Osteocyte (in vitro differentiated cells): ENCODE data around the gene PLPPR3. TPM values are rescaled to one million over a fixed set of nuclear protein-coding genes. Genes with fewer than 3 reads are reported as not detected.

Source experiments
- DNase-seq: peaks from one replicate; pipeline ENCODE4 v3.0.0; 2021; ENCODE audit warnings: mixed read lengths; ENCODE audit not compliant: unreplicated experiment; ENCODE audit errors: extremely low spot score
- H3K27ac Mint-ChIP-seq: one replicate; pipeline ENCODE4 v1.8.0; 2021; ENCODE audit warnings: mild to moderate bottlenecking, mixed read lengths; ENCODE audit not compliant: unreplicated experiment
- H3K27me3 Mint-ChIP-seq: one replicate; pipeline ENCODE4 v1.8.0; 2021; ENCODE audit warnings: mixed read lengths; ENCODE audit not compliant: unreplicated experiment
- H3K36me3 Mint-ChIP-seq: one replicate; pipeline ENCODE4 v1.8.0; 2021; ENCODE audit warnings: mixed read lengths; ENCODE audit not compliant: unreplicated experiment
- H3K4me1 Mint-ChIP-seq: one replicate; pipeline ENCODE4 v1.8.0; 2021; ENCODE audit warnings: mixed read lengths; ENCODE audit not compliant: unreplicated experiment
- H3K4me3 Mint-ChIP-seq: one replicate; pipeline ENCODE4 v1.8.0; 2021; ENCODE audit warnings: mild to moderate bottlenecking, moderate library complexity, mixed read lengths; ENCODE audit not compliant: unreplicated experiment
- H3K9me3 Mint-ChIP-seq: one replicate; pipeline ENCODE4 v1.8.0; 2021; ENCODE audit warnings: mixed read lengths; ENCODE audit not compliant: unreplicated experiment
- total RNA-seq: library from RNA; stranded (reverse); gene quantifications from 2 replicates; pipeline ENCODE4 v1.2.1, GENCODE V29; 2021
- TF ChIP-seq, protein P1 (sequence below): fragments of 200-600 bp; sonication (generic); IDR thresholded peaks from 2 replicates; pipeline ENCODE4 v1.5.0; 2021; ENCODE audit warnings: antibody characterized with exemption, mild to moderate bottlenecking, moderate library complexity

PLPPR3 gene
- total RNA-seq, 1 donor from 2014 or later: 18.2 TPM

DNA sequence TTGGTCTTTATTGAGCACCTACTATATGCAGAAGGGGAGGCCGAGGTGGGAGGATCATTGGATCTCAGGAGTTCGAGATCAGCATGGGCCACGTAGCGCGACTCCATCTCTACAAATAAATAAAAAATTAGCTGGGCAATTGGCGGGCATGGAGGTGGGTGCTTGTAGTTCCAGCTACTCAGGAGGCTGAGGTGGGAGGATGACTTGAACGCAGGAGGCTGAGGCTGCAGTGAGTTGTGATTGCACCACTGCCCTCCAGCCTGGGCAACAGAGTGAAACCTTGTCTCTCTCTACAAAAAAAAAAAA lies 41.5 kb upstream of the PLPPR3 start:
- Mint-ChIP-seq H3K4me1 (peaks cover 52% of the 10 kb centered on the region), H3K27ac (no peak overlapping the region), H3K36me3 (peaks cover 4% of the 10 kb centered on the region), H3K27me3 (no peaks in the 10 kb centered on the region), H3K9me3 (no peaks in the 10 kb centered on the region), H3K4me3 (no peak overlapping the region)
- TF ChIP-seq, protein P1, sequence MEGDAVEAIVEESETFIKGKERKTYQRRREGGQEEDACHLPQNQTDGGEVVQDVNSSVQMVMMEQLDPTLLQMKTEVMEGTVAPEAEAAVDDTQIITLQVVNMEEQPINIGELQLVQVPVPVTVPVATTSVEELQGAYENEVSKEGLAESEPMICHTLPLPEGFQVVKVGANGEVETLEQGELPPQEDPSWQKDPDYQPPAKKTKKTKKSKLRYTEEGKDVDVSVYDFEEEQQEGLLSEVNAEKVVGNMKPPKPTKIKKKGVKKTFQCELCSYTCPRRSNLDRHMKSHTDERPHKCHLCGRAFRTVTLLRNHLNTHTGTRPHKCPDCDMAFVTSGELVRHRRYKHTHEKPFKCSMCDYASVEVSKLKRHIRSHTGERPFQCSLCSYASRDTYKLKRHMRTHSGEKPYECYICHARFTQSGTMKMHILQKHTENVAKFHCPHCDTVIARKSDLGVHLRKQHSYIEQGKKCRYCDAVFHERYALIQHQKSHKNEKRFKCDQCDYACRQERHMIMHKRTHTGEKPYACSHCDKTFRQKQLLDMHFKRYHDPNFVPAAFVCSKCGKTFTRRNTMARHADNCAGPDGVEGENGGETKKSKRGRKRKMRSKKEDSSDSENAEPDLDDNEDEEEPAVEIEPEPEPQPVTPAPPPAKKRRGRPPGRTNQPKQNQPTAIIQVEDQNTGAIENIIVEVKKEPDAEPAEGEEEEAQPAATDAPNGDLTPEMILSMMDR: no peak
- no peak for DNase-seq

DNA sequence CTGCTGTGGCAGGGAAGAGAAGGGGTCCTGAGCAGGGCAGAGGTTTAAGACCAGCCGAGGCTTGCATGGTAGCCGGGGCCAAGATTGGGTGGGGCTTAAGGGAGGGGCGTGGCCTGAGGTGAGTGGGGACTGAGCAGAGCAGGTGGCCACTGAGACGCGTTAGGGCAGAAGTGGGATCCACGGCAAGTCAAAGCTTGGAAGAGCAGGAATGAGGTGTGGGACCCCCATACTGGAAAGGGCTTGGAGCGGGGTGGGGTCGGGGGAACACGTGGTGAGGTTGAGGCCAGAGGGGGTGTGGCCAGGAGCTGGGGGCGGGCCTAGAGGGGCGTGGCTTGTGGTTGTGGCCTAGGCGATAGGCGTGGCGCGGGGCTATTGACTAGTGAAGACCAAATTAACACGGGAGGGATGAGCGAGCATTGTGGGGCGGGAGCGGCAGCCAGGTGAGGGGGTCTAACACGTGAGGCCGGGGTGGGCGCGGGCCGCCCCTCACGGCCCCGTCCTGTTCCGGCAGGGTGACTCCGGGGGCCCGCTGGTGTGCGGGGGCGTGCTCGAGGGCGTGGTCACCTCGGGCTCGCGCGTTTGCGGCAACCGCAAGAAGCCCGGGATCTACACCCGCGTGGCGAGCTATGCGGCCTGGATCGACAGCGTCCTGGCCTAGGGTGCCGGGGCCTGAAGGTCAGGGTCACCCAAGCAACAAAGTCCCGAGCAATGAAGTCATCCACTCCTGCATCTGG lies 41.0 kb upstream of the PLPPR3 start:
- TF ChIP-seq, protein P1: no peak
- Mint-ChIP-seq H3K9me3 (no peaks in the 10 kb centered on the region), H3K27me3 (no peaks in the 10 kb centered on the region), H3K4me1 (peaks cover 47% of the 10 kb centered on the region), H3K36me3 (peaks cover 4% of the 10 kb centered on the region), H3K4me3 (no peak overlapping the region), H3K27ac (peak overlapping the region; percentile 44)
- DNase-seq: peak; percentile 88

DNA sequence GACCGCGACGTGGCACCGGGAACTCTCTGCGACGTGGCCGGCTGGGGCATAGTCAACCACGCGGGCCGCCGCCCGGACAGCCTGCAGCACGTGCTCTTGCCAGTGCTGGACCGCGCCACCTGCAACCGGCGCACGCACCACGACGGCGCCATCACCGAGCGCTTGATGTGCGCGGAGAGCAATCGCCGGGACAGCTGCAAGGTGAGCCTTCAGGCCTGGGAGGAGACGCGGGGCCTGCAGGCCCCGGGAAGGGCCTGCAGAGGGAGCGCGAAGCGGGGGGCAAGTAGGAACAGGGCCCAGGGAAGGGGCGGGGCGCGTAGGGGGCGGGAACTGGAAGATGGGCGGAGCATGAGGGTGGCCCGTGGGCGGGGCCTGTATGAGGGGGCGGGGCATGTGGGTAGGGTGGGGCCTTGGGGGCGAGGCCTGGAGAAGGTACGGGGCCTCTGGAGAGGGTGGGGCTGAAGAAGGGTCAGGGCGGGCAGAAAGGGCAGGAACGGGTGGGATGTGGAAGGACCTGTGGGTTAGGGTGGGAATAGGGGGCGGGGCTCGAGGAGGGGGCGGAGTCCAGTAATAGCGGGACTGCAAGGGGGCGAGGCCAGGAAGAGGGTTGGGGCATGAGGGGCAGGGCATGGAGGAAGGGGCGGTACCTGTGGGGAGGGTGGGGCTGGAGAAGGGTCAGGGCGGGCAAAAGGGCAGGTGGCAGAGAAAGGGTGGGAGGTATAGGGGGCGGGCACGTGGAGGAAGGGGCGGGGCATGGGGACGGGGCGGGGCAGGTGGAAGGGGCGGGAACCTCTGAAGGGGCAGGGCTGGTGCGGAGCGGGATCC lies 40.2 kb upstream of the PLPPR3 start:
- H3K27ac Mint-ChIP-seq: peak overlapping the region; percentile 44
- H3K36me3 Mint-ChIP-seq: no peaks in the 10 kb centered on the region
- H3K4me3 Mint-ChIP-seq: peak overlapping the region; percentile 50
- H3K27me3 Mint-ChIP-seq: no peaks in the 10 kb centered on the region
- peaks cover 39% of the 10 kb centered on the region for H3K4me1 Mint-ChIP-seq
- DNase-seq: peak; percentile 84
- H3K9me3 Mint-ChIP-seq: no peaks in the 10 kb centered on the region
- TF ChIP-seq, protein P1: peak; percentile 13

DNA sequence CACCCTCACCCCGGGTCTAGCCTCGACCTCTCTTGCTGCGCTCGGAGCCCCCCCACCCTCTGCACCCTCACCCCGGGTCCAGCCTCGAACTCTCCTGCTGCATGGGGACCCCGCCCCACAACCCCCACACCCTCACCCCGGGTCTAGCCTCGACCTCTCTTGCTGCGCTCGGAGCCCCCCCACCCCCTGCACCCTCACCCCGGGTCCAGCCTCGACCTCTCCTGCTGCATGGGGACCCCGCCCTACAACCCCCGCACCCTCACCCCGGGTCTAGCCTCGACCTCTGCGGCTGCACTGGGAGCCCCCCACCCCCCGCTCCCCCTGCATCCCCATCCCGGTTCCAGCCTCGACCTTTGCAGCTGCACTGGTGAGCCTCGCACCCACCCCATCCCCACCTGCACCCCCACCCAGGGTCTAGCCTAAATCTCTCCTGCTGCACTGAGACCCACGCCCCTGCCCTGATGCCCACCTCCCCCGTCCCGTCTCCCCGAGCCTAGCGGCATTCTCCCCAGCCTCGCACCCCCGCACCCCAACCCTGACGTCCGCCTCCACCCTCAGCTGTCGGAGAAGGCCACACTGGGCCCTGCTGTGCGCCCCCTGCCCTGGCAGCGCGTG lies 39.5 kb upstream of the PLPPR3 start:
- peak overlapping the region; percentile 63 for H3K4me3 Mint-ChIP-seq
- no peaks in the 10 kb centered on the region for H3K36me3 Mint-ChIP-seq
- no peak for DNase-seq
- no peaks in the 10 kb centered on the region for H3K9me3 Mint-ChIP-seq
- TF ChIP-seq, protein P1: no peak
- peaks cover 36% of the 10 kb centered on the region for H3K4me1 Mint-ChIP-seq
- no peaks in the 10 kb centered on the region for H3K27me3 Mint-ChIP-seq
- no peak overlapping the region for H3K27ac Mint-ChIP-seq
